DOHH2 (cell line): Measurements from ENCODE around the gene CYP2C18.

Experiments
- H3F3A ChIP-seq: fragments of 200-600 bp; sonication (generic), shearing (Covaris generic); 2 replicates; pipeline ENCODE4 v1.6.0; 2016; ENCODE audit warnings: antibody characterized with exemption, mild to moderate bottlenecking; ENCODE audit not compliant: control insufficient read depth, insufficient read depth
- H3K27ac ChIP-seq: fragments of 200-600 bp; sonication (generic); 2 replicates; pipeline ENCODE4 v1.5.1; 2014; ENCODE audit warnings: low read depth, mild to moderate bottlenecking, low read length, moderate library complexity
- H3K27me3 ChIP-seq: fragments of 200-600 bp; sonication (generic); 2 replicates; pipeline ENCODE4 v1.6.1; 2014; ENCODE audit warnings: mild to moderate bottlenecking, low read length, mixed read lengths; ENCODE audit not compliant: control insufficient read depth
- H3K36me3 ChIP-seq: fragments of 200-600 bp; sonication (generic); 2 replicates; pipeline ENCODE4 v1.6.1; 2014; ENCODE audit warnings: mild to moderate bottlenecking, low read length, moderate library complexity, mixed read lengths; ENCODE audit not compliant: control insufficient read depth
- H3K4me1 ChIP-seq: fragments of 200-600 bp; sonication (generic); 2 replicates; pipeline ENCODE4 v1.6.1; 2014; ENCODE audit warnings: mild to moderate bottlenecking, low read length, mixed read lengths; ENCODE audit not compliant: control insufficient read depth
- H3K4me2 ChIP-seq: fragments of 200-600 bp; sonication (generic); 2 replicates; pipeline ENCODE4 v1.6.0; 2014; ENCODE audit warnings: mild to moderate bottlenecking, low read length, moderate library complexity
- H3K4me3 ChIP-seq: fragments of 200-600 bp; sonication (generic); 2 replicates; pipeline ENCODE4 v1.5.1; 2014; ENCODE audit warnings: mild to moderate bottlenecking, low read length, mixed read lengths
- H3K79me2 ChIP-seq: fragments of 200-600 bp; sonication (generic); 2 replicates; pipeline ENCODE4 v1.6.1; 2014; ENCODE audit warnings: mild to moderate bottlenecking, low read length, mixed read lengths; ENCODE audit not compliant: control insufficient read depth
- H3K9me2 ChIP-seq: fragments of 200-600 bp; sonication (generic); replicated peaks from 2 replicates; pipeline ENCODE4 v1.6.1; 2014; ENCODE audit warnings: mild to moderate bottlenecking, low read length, mixed read lengths; ENCODE audit not compliant: control insufficient read depth
- H3K9me3 ChIP-seq: fragments of 200-600 bp; sonication (generic); 2 replicates; pipeline ENCODE4 v1.6.1; 2014; ENCODE audit warnings: antibody characterized with exemption, low read length, mixed read lengths; ENCODE audit not compliant: control insufficient read depth, insufficient read depth
- H4K20me1 ChIP-seq: fragments of 200-600 bp; sonication (generic); 2 replicates; pipeline ENCODE4 v1.6.0; 2014; ENCODE audit warnings: low read depth, mild to moderate bottlenecking, antibody characterized with exemption, low read length, moderate library complexity; ENCODE audit not compliant: control insufficient read depth, insufficient read depth
- CTCF ChIP-seq: fragments of 200-600 bp; sonication (generic); IDR thresholded peaks from one replicate; pipeline ENCODE4 v1.5.1; 2014; ENCODE audit warnings: antibody characterized with exemption, mild to moderate bottlenecking, low read depth, low read length; ENCODE audit not compliant: poor library complexity, severe bottlenecking
- EZH2phosphoT487 ChIP-seq: fragments of 200-600 bp; sonication (generic); IDR thresholded peaks from 2 replicates; pipeline ENCODE4 v1.6.1; 2017; ENCODE audit warnings: borderline replicate concordance, mild to moderate bottlenecking, antibody characterized with exemption, low read length, moderate library complexity, mixed read lengths

Gene CYP2C18

GRCh38 chr10:94687625-94688248, 4.2 kb downstream of the CYP2C18 start:
- Histone ChIP-seq H3K27ac (no peak overlapping the region), H3K4me2 (no peak overlapping the region), H3K79me2 (no peaks in the 10 kb centered on the region), H3K27me3 (no peaks in the 10 kb centered on the region), H3K9me3 (no peaks in the 10 kb centered on the region), H3K9me2 (no peaks in the 10 kb centered on the region), H3F3A (no peaks in the 10 kb centered on the region), H3K4me1 (no peaks in the 10 kb centered on the region), H3K36me3 (no peaks in the 10 kb centered on the region), H4K20me1 (no peaks in the 10 kb centered on the region), H3K4me3 (no peak overlapping the region)
- TF ChIP-seq CTCF (no peak), EZH2phosphoT487 (no peak)

- H3K27me3 ChIP-seq: no peaks in the 10 kb centered on the region; the same call in 1 of the 2 replicates
- no peak overlapping the region for H3K27ac ChIP-seq
- no peaks in the 10 kb centered on the region for H4K20me1 ChIP-seq
- no peak overlapping the region for H3K4me2 ChIP-seq
- no peaks in the 10 kb centered on the region for H3K79me2 ChIP-seq
- no peaks in the 10 kb centered on the region for H3K4me1 ChIP-seq
- H3K9me2 ChIP-seq: no peaks in the 10 kb centered on the region
- no peaks in the 10 kb centered on the region for H3F3A ChIP-seq
- TF ChIP-seq EZH2phosphoT487 (no peak), CTCF (no peak)
- no peak overlapping the region for H3K4me3 ChIP-seq
- H3K9me3 ChIP-seq: no peaks in the 10 kb centered on the region
- no peaks in the 10 kb centered on the region for H3K36me3 ChIP-seq
These were observed 22.6 kb downstream of the CYP2C18 start for GRCh38 chr10:94706089-94706488.

GRCh38 chr10:94710578-94710977, 27.0 kb downstream of the CYP2C18 start:
- Histone ChIP-seq H3F3A (no peaks in the 10 kb centered on the region), H3K36me3 (no peaks in the 10 kb centered on the region), H4K20me1 (no peaks in the 10 kb centered on the region), H3K4me3 (no peak overlapping the region), H3K79me2 (no peaks in the 10 kb centered on the region), H3K9me2 (no peaks in the 10 kb centered on the region), H3K4me2 (no peak overlapping the region), H3K27ac (no peak overlapping the region), H3K4me1 (no peaks in the 10 kb centered on the region), H3K27me3 (no peaks in the 10 kb centered on the region; the same call in 1 of the 2 replicates), H3K9me3 (no peaks in the 10 kb centered on the region)
- TF ChIP-seq CTCF: no peak
- no peak for TF ChIP-seq EZH2phosphoT487
